Measurements from ENCODE around the gene KHDC4. TPM values are rescaled to one million over a fixed set of nuclear protein-coding genes. Genes with fewer than 3 reads are reported as not detected.

KHDC4 gene
- total RNA-seq = 100 to 1,000 TPM in 2 of 5 experiments, 10 to 100 TPM in 3; 64.6 to 117 (median 79.8) TPM
- 1 to 10 TPM; 8.1 to 9.3 TPM for polyA plus RNA-seq
- 100 reads per million, percentile 84 among the genes with 10 or more reads in this experiment for total RNA-seq

DNA sequence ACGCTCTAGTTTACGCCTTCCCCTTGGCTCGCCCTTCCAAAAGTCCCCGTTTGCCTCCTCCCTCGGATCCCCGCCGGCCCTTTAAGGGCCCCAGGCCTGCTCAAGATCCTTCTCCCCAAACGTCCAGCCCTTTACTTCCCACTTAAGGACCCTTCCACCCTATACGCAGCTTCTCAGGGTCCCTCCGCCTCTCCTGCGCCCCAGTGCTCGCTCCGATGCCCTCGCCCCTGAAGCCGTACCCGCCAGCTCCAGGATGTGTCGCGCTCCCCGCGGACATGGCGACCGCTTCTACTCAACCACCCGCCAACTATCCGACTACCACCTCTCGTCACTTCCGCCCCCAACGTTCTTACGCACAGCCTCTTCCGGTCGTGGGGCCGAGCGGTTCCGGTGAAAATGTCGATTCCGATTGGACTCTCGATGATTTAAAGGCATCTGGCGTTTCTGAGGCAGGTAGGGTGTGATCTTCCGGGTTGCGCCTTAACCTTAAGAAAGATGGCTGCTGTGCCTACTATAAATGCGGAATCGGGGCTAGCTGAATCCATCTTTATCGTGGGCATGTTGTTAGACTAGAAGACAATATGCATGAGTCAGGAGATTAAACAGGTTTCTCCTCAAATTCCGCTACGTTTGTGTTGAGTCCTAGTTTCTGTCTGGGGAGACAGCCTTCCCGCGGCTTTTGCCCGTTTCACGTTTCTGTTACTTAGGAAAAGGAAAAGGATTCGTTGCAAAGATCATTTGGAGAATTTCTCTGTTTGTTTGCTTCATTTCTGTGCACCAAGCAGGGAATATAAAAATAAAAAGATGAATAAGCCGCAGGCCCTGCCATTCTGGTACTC lies at the start of gene KHDC4:
TSS of gene KHDC4 (minus strand) at position 317 of the 839 bp plus-strand sequence. CDS start at position 277, 40 bp downstream.
- Mint-ChIP-seq H3K4me1 (peaks cover 15 to 42% (median 37%) of the 10 kb centered on the region in 7 donors), H3K36me3 (peaks cover 0 to 17% (median 3%) of the 10 kb centered on the region in 5 donors), H3K27me3 (no peaks in the 10 kb centered on the region), H3K4me3 (no peak within 1 kb of the TSS), H3K9me3 (no peaks in the 10 kb centered on the region), H3K27ac (peak within 1 kb of the TSS in 1 of 9 donors; percentile 22)
- Histone ChIP-seq H3K4me1 (ENCODE audit: control insufficient read depth in 2 of 2, insufficient read depth in 2 of 2, low read length in 2 of 2) (peaks cover 40 to 42% of the 10 kb centered on the region in 2 donors), H3K4me3 (ENCODE audit: low read length) (peak within 1 kb of the TSS; percentile 87), H3K27me3 (ENCODE audit: control insufficient read depth in 2 of 2, insufficient read depth in 2 of 2, low read length in 2 of 2) (no peaks in the 10 kb centered on the region), H3K27ac (ENCODE audit: low read depth, low read length) (peak within 1 kb of the TSS; percentile 89), H3K36me3 (ENCODE audit: control insufficient read depth in 2 of 3, insufficient read depth in 3 of 3, low read length in 3 of 3) (peaks cover 6 to 31% (median 11%) of the 10 kb centered on the region in 3 experiments), H3K9me3 (ENCODE audit: control insufficient read depth in 2 of 3, low read length in 3 of 3) (no peaks in the 10 kb centered on the region)
- ATAC-seq = peak; percentile 97
- peak; percentile 79 to 98 (median 97) for DNase-seq
- POLR2A ChIA-PET = interaction anchor here (0.6 to 4.1 kb wide), 24 partner anchors 10 to 927 kb away, joined by 3 to 47 read pairs (median 4); partner anchors contain the start of genes ARHGEF2, SSR2 and SYT11
- intact Hi-C loops (cut with micrococcal nuclease) = loop anchor here (1.0 to 5.0 kb wide), 17 partner anchors 12 to 626 kb away; partner anchors contain the start of genes LAMTOR2 (in 2 of the 2), RIT1 (in 2 of the 2), ARHGEF2 (in 1 of the 2) and CCT3 (in 1 of the 2)
- CTCF ChIA-PET = interaction anchor here (0.5 to 3.9 kb wide), 4 partner anchors 19 to 54 kb away, joined by 4 to 29 read pairs (median 7); no protein-coding TSS in a partner anchor

DNA sequence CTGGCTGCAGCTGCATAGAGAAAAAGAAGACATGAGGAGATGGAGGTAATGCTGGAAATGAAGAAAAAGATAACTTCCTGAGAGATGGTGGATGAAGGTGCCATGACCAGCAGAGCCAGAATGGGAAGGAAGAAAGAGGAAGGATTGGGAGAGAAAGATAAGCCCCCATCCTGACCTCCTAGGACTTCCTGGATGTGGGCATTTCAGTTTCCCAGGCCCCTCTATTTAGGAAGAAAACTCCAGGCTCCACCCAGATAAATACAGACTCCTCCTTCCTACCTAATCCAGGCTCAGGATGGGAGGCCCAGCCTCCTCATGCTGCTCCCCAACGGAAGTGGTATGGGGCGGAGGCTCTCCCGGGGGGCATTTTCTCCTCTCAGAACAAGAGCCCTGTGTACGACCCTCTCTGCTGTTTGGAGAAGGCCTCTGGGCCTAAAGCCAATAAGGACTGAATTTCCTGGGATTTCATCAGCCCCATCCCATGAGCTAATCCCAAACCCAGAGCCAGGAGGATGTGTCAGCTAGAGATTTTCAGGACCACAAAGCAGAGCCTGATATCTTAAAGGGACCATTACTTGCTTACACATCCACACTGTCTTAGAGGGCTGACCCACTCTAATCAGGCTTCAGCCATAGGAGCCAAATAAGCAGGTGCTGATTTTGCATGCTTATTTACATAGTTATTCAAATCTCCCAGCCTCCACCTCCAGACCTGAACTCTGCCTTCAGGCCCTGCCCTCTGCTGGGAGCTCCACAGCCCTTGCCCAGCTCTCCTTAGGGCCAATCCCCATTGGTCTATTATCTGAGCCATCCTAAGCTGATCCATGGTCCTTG lies 49.2 kb upstream of the KHDC4 start:
- intact Hi-C loops (cut with micrococcal nuclease) = no loop called here
- Histone ChIP-seq H3K27me3 (ENCODE audit: control insufficient read depth in 2 of 2, insufficient read depth in 2 of 2, low read length in 2 of 2) (no peaks in the 10 kb centered on the region), H3K36me3 (ENCODE audit: control insufficient read depth in 2 of 3, insufficient read depth in 3 of 3, low read length in 3 of 3) (peaks cover 0 to 3% (median 0%) of the 10 kb centered on the region in 3 experiments), H3K27ac (ENCODE audit: low read depth, low read length) (peak overlapping the region; percentile 90), H3K4me1 (ENCODE audit: control insufficient read depth in 2 of 2, insufficient read depth in 2 of 2, low read length in 2 of 2) (peaks cover 27 to 51% of the 10 kb centered on the region in 2 donors), H3K4me3 (ENCODE audit: low read length) (no peak overlapping the region), H3K9me3 (ENCODE audit: control insufficient read depth in 2 of 3, low read length in 3 of 3) (no peaks in the 10 kb centered on the region)
- peaks cover 46 to 56% (median 49%) of the 10 kb centered on the region in 7 donors for H3K4me1 Mint-ChIP-seq
- ATAC-seq = no peak
- peaks cover 0 to 6% (median 0%) of the 10 kb centered on the region in 5 donors for H3K36me3 Mint-ChIP-seq
- peak overlapping the region in 5 of 10 donors; percentile 16 to 93 (median 35) for H3K4me3 Mint-ChIP-seq
- ChIA-PET CTCF (interaction anchor here (0.7 to 2.2 kb wide), 4 partner anchors 15 to 45 kb away, joined by 3 to 12 read pairs (median 5); no protein-coding TSS in a partner anchor), POLR2A (interaction anchor here (0.6 to 10.1 kb wide), 10 partner anchors 12 to 64 kb away, joined by 3 to 144 read pairs (median 3); partner anchors contain the start of genes KHDC4 and RXFP4)
- peak overlapping the region in 8 of 9 donors; percentile 81 to 96 (median 92) for H3K27ac Mint-ChIP-seq
- no peak for DNase-seq
- H3K27me3 Mint-ChIP-seq = no peaks in the 10 kb centered on the region
- no peaks in the 10 kb centered on the region for H3K9me3 Mint-ChIP-seq

DNA sequence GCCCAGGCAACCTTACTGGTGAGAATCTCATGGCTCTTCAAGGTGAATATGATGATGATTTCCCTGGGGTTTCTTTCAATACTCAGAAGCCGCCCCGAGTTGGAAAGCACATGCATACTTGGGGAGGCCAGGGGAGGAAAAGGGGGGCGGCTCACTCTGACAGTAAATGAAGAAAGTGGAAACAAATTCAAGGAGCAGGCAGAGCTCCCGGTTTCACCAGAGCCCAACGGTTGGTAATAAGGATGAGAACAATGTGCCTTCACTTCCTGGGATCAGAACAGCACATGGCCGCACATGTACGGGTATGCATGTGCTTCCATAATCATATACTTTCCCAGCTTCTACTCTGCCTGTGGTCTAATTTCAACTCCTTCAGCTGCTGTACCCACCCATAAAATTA lies 47.9 kb upstream of the KHDC4 start:
- ATAC-seq (no peak), DNase-seq (no peak)
- H3K27ac Mint-ChIP-seq = peak overlapping the region; percentile 77 to 96 (median 93)
- intact Hi-C loops (cut with micrococcal nuclease) = no loop called here
- Histone ChIP-seq H3K27me3 (ENCODE audit: control insufficient read depth in 2 of 2, insufficient read depth in 2 of 2, low read length in 2 of 2) (no peaks in the 10 kb centered on the region), H3K36me3 (ENCODE audit: control insufficient read depth in 2 of 3, insufficient read depth in 3 of 3, low read length in 3 of 3) (peaks cover 0 to 15% (median 0%) of the 10 kb centered on the region in 3 experiments), H3K27ac (ENCODE audit: low read depth, low read length) (peak overlapping the region; percentile 90), H3K4me3 (ENCODE audit: low read length) (peak overlapping the region; percentile 74), H3K4me1 (ENCODE audit: control insufficient read depth in 2 of 2, insufficient read depth in 2 of 2, low read length in 2 of 2) (peaks cover 27 to 51% of the 10 kb centered on the region in 2 donors), H3K9me3 (ENCODE audit: control insufficient read depth in 2 of 3, low read length in 3 of 3) (no peaks in the 10 kb centered on the region)
- H3K4me3 Mint-ChIP-seq = peak overlapping the region in 9 of 10 donors; percentile 48 to 98 (median 93)
- H3K9me3 Mint-ChIP-seq = peaks cover 0 to 2% (median 0%) of the 10 kb centered on the region in 11 donors
- no peaks in the 10 kb centered on the region for H3K27me3 Mint-ChIP-seq
- H3K36me3 Mint-ChIP-seq = peaks cover 0 to 11% (median 4%) of the 10 kb centered on the region in 5 donors
- H3K4me1 Mint-ChIP-seq = peaks cover 48 to 56% (median 50%) of the 10 kb centered on the region in 7 donors
- ChIA-PET CTCF (interaction anchor here (0.7 to 1.1 kb wide), 2 partner anchors 9 to 44 kb away, joined by 4 to 6 read pairs; no protein-coding TSS in a partner anchor), POLR2A (interaction anchor here (0.7 to 10.1 kb wide), 6 partner anchors 11 to 58 kb away, joined by 3 to 144 read pairs (median 6); partner anchors contain the start of gene KHDC4)

DNA sequence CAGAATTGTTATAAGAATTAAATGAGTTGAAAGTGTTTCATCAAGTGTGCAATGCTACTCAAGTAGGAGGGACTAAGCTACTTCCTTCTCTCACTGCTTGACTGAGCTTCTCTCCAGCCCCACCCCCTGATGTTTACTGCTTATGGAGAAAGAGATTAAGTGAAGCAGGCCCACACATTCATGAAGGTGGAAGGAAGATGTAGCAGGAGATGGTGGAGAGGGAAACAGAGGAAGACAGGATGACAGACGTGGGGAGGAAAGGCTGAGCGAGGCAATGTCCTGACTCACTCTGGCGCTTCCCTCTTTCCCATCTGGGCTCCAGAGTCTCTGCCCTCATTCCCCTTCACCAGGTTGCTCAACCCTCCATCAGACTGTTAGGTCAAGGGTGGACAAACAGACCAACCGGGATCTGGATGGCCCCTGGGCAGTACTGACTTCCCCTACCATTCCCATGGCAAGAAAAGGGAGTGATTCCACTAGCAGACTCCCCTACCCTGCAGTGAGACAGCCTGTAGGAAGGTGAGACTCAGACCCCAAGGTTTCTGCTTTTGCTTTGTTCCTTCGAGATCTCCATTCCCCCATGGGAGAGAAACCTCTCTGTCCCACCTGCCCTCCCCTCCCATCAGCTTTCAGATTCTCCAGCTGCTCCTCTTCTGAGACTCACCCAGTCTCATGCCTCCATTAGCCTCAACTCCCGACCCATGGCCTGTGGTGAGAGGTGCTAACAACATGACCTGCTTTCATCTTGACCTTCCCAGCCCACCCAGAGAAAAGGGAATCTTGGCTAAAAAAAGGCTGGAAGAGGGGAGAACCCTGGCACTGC lies 47.3 kb upstream of the KHDC4 start:
- peak; percentile 62 for ATAC-seq
- POLR2A ChIA-PET = interaction anchor here (1.0 to 10.1 kb wide), 9 partner anchors 8 to 232 kb away, joined by 3 to 144 read pairs (median 20); partner anchors contain the start of genes KHDC4 and RXFP4
- DNase-seq = peak in 7 of 9 donors; percentile 41 to 68 (median 59)
- H3K27me3 ChIP-seq (ENCODE audit: control insufficient read depth in 2 of 2, insufficient read depth in 2 of 2, low read length in 2 of 2) = no peaks in the 10 kb centered on the region
- H3K27me3 Mint-ChIP-seq = no peaks in the 10 kb centered on the region
- H3K4me3 ChIP-seq (ENCODE audit: low read length) = peak overlapping the region; percentile 74
- H3K36me3 ChIP-seq (ENCODE audit: control insufficient read depth in 2 of 3, insufficient read depth in 3 of 3, low read length in 3 of 3) = peaks cover 0 to 18% (median 0%) of the 10 kb centered on the region in 3 experiments
- H3K4me1 Mint-ChIP-seq = peaks cover 48 to 61% (median 52%) of the 10 kb centered on the region in 7 donors
- intact Hi-C loops (cut with micrococcal nuclease) = loop anchor here in 1 of 2 donors (2.0 kb wide), 1 partner anchor 15 kb away; no protein-coding TSS in a partner anchor
- peak overlapping the region; percentile 90 for H3K27ac ChIP-seq (ENCODE audit: low read depth, low read length)
- peaks cover 27 to 51% of the 10 kb centered on the region in 2 donors for H3K4me1 ChIP-seq (ENCODE audit: control insufficient read depth in 2 of 2, insufficient read depth in 2 of 2, low read length in 2 of 2)
- CTCF ChIA-PET = interaction anchor here (0.7 to 5.4 kb wide), 6 partner anchors 8 to 49 kb away, joined by 3 to 39 read pairs (median 4); no protein-coding TSS in a partner anchor
- no peaks in the 10 kb centered on the region for H3K9me3 ChIP-seq (ENCODE audit: control insufficient read depth in 2 of 3, low read length in 3 of 3)
- peaks cover 0 to 4% (median 0%) of the 10 kb centered on the region in 11 donors for H3K9me3 Mint-ChIP-seq
- peaks cover 0 to 13% (median 4%) of the 10 kb centered on the region in 5 donors for H3K36me3 Mint-ChIP-seq
- peak overlapping the region; percentile 89 to 98 (median 94) for H3K4me3 Mint-ChIP-seq
- H3K27ac Mint-ChIP-seq = peak overlapping the region; percentile 77 to 96 (median 93)

All from naive thymus-derived CD4-positive, alpha-beta T cell (primary cell).